GM12873 (cell line): Measurements from ENCODE around the gene HRK.

Experiments used
- TF ChIP-seq, protein P1 (sequence below): IDR thresholded peaks from 2 replicates; pipeline ENCODE4 v1.5.1; 2012; ENCODE audit warnings: low read depth, mild to moderate bottlenecking, moderate library complexity, low read length, control low read depth; ENCODE audit not compliant: insufficient read depth; ENCODE audit errors: missing control alignments

The HRK gene

GRCh38 chr12:116881325-116881876, at the start of gene HRK:
Gene HRK, minus strand, starts transcription at chr12:116881441. Its CDS starts 134 bp downstream, at chr12:116881307.
- TF ChIP-seq, protein P1, sequence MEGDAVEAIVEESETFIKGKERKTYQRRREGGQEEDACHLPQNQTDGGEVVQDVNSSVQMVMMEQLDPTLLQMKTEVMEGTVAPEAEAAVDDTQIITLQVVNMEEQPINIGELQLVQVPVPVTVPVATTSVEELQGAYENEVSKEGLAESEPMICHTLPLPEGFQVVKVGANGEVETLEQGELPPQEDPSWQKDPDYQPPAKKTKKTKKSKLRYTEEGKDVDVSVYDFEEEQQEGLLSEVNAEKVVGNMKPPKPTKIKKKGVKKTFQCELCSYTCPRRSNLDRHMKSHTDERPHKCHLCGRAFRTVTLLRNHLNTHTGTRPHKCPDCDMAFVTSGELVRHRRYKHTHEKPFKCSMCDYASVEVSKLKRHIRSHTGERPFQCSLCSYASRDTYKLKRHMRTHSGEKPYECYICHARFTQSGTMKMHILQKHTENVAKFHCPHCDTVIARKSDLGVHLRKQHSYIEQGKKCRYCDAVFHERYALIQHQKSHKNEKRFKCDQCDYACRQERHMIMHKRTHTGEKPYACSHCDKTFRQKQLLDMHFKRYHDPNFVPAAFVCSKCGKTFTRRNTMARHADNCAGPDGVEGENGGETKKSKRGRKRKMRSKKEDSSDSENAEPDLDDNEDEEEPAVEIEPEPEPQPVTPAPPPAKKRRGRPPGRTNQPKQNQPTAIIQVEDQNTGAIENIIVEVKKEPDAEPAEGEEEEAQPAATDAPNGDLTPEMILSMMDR, result no peak

DNA sequence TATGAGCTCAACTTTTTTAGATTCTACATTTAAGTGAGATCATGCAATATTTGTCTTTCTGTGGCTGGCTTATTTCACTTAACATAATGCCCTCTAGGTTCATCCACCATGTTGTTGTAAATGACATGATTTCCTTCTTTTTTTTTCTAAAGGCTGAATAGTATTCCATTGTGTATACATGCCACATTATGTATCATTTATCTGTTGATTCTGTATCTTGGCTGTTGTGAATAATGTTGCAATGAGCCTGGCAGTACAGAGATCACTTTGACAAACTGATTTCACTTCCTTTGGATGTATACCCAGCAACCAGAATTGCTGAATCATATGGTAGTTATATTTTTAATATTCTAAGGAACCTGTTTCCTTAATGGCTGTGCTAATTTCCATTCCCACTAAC, 48.6 kb upstream of the HRK start:
- TF ChIP-seq, protein P1, result no peak

DNA sequence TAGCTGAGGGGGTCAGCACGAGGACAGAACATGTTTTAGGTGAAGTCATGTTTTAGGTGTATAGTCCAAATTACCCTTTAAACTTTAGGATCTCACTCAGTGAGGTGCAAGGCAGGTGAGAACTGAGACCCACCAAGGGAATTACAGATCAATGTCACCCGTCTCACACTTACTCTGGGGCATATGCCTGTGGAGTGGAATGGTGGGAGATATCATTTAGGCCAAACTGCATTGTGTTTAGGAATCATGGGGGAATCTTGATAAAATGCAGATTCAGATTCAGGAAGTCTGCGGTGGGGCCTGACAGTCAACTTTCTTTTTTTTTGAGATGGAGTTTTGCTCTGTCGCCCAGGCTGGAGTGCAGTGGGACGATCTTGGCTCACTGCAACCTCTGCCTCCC, 47.3 kb upstream of the HRK start:
- TF ChIP-seq, protein P1, result no peak

GRCh38 chr12:116927244-116927940, 46.2 kb upstream of the HRK start:
- TF ChIP-seq, protein P1, result no peak

DNA sequence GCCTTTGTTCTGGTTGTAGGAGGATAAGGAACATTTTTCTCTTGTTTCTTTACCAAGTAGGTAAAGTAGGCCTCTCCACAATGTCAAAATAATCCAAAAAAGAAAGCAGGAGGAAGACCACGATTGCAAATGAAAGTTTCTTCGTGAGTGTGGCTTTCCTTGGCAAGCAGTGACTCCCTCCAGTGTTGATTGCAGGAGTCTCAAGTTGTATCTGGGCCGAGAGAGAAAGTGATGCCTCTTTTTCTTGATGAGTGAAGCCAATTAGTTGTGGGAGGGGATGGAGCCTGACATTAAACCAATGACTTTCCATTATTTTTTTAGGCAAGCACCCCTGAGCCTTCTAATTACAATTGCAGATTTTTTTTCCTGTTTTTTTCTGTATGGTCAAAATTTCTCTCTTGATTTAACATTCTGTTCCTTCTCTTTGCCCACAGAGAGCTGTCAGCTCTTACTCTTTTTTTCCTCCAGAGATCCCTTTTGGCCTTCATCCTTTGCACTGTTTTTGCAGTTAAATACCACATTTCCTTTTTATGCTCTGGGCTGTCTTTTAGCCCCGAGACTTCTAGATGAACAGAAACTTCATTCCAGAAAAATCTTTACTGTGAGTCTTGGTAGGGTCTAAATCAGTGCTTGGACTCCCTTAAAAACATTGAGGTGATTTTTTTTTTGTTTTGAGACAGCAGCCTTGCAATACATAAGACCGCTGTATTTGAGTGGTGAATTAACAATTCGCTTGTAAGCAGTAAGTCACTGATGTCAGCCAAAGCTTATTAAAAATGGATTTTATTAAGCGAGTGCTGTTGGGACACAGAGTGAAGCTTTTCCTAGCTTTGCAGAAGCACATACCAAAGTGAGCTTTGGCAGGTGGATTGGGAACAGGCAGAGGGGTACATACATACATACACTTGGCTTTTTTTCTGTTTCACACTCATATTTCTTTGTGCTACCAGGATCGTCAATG, 45.3 kb upstream of the HRK start:
- TF ChIP-seq, protein P1, result no peak

DNA sequence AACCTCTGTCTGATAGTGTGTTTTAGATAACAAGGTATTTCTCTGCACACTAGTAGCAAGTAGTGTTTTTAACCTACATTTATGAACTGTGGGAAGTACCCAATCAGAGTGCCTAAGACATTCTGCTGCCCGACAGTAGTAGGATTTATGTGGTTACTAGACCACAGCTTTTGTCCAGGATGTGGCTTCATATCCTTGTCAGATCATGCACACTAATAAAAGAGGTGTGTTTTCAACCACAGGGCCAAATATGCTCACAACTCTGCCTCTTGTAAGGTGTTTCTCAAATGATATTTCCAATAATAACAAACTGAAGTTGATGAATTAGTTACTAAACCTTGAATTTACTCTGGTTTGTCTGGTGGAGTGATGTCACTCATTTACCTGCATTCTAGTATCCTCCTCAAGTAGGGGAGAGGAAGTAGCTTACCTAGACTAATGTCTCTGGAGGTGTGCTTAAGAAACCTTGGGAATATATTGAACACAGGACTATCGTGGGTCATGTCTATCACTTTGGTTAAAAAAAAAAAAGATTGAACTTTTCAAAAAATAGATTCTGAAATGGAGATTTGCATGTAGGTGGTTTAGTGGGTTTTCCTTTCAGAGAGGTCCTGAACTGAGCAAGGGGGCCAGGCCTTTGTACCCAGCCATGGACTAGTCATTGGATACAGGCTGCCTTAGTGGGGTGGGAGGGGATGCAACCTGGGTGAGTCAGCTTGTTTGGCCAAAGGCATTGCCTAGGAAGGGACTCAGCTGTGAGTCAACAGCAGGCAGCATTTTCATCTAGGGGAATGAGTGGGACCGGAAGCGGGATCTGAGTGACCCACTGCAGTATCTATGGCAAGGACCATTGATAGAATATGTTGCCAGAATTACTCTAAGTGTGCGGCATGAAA, 43.6 kb upstream of the HRK start:
- TF ChIP-seq, protein P1, result no peak
